ENCODE measurements around the gene TMEM107. TPM values are rescaled to one million over a fixed set of nuclear protein-coding genes. Genes with fewer than 3 reads are reported as not detected.

The TMEM107 gene
- total RNA-seq, 4 donors from 2014 or later, result 11.2 to 18.8 (median 15.5) TPM

- 0 to 6% methylated on average over 1 to 10 of the region's 24 CpGs for WGBS, 2 donors (ENCODE audit: low coverage in 1 of 2)
- Histone ChIP-seq H3K36me3 (no peaks in the 10 kb centered on the region), H3K4me3 (peak overlapping the region in 1 of 2 donors; percentile 75), H3K4me1 (peaks cover 2 to 81% (median 63%) of the 10 kb centered on the region in 3 donors), H3K9me3 (no peaks in the 10 kb centered on the region), H3K27ac (no peak overlapping the region), H3K27me3 (peaks cover 77% of the 10 kb centered on the region)
- TF ChIP-seq POLR2AphosphoS5 (IDR thresholded peaks at IDR 0.05) (no peak), POLR2A (IDR thresholded peaks at IDR 0.05) (no peak), EP300 (IDR thresholded peaks at IDR 0.05) (no peak), CTCF (IDR thresholded peaks at IDR 0.05) (no peak)
- ATAC-seq, result no peak
Observed at GRCh38 chr17:8124350-8125153, 51.6 kb downstream of the TMEM107 start.

GRCh38 chr17:8123695-8124349 lies 52.4 kb downstream of the TMEM107 start, which contains the start of gene HES7:
Gene HES7, minus strand, starts transcription at chr17:8124106. Its CDS starts 22 bp downstream, at chr17:8124084.
- 0 to 3% methylated on average over 12 to 16 of the region's 29 CpGs for WGBS, 2 donors (ENCODE audit: low coverage in 1 of 2)
- H3K27ac ChIP-seq, result peak within 1 kb of the TSS in 2 of 4 donors; percentile 4 to 68
- H3K4me1 ChIP-seq, result peaks cover 2 to 82% (median 63%) of the 10 kb centered on the region in 3 donors

GRCh38 chr17:8122924-8123694 lies 53.1 kb downstream of the TMEM107 start:
- TF ChIP-seq EP300 (IDR thresholded peaks at IDR 0.05), result no peak
- TF ChIP-seq CTCF (IDR thresholded peaks at IDR 0.05), result no peak
- no peak for TF ChIP-seq POLR2A (IDR thresholded peaks at IDR 0.05)
- no peak for TF ChIP-seq POLR2AphosphoS5 (IDR thresholded peaks at IDR 0.05)
- Histone ChIP-seq H3K4me1 (peaks cover 2 to 89% (median 67%) of the 10 kb centered on the region in 3 donors), H3K36me3 (no peaks in the 10 kb centered on the region), H3K27me3 (peaks cover 65% of the 10 kb centered on the region), H3K27ac (peak overlapping the region in 2 of 4 donors; percentile 4 to 68), H3K4me3 (peak overlapping the region in 1 of 2 donors; percentile 75), H3K9me3 (no peaks in the 10 kb centered on the region)
- WGBS, 2 donors (ENCODE audit: low coverage in 1 of 2), result 0 to 1% methylated on average over 18 to 27 of the region's 55 CpGs
- no peak for ATAC-seq

More at GRCh38 chr17:8123695-8124349, 52.4 kb downstream of the TMEM107 start, which contains the start of gene HES7:
- Histone ChIP-seq H3K9me3 (no peaks in the 10 kb centered on the region), H3K4me3 (peak within 1 kb of the TSS in 1 of 2 donors; percentile 75), H3K27me3 (peaks cover 70% of the 10 kb centered on the region), H3K36me3 (no peaks in the 10 kb centered on the region)
- no peak for ATAC-seq
- no peak for TF ChIP-seq EP300 (IDR thresholded peaks at IDR 0.05)
- no peak for TF ChIP-seq CTCF (IDR thresholded peaks at IDR 0.05)
- TF ChIP-seq POLR2A (IDR thresholded peaks at IDR 0.05), result no peak
- no peak for TF ChIP-seq POLR2AphosphoS5 (IDR thresholded peaks at IDR 0.05)

Other genes with a start within 250 kb of the TMEM107 start
- 1 to 10 TPM in 1 of 4 donors, under 1 TPM in 1, not detected in 2; 0.58 to 1.3 TPM for gene KCNAB3, start 246.5 kb downstream of the TMEM107 start, total RNA-seq
- gene TRAPPC1, start 244.4 kb downstream of the TMEM107 start, total RNA-seq, result 10 to 100 TPM; 20.9 to 44.2 (median 29.0) TPM
- gene CNTROB, start 244.2 kb downstream of the TMEM107 start, total RNA-seq, result 10 to 100 TPM; 15.6 to 31.8 (median 18.2) TPM
- not detected for gene GUCY2D, start 173.8 kb downstream of the TMEM107 start, total RNA-seq
- 1 to 10 TPM in 3 of 4 donors, under 1 TPM in 1; 0.69 to 5.6 (median 2.8) TPM for gene ALOX15B, start 137.3 kb downstream of the TMEM107 start, total RNA-seq
- under 1 TPM in 1 of 4 donors, not detected in 3; 0.17 TPM for gene ALOX12B, start 88.7 kb downstream of the TMEM107 start, total RNA-seq
- gene ALOXE3, start 57.9 kb downstream of the TMEM107 start, total RNA-seq, result under 1 TPM in 1 of 4 donors, not detected in 3; 0.37 TPM
- under 1 TPM in 2 of 4 donors, not detected in 2; 0.89 to 0.94 TPM for gene HES7, start 52.3 kb downstream of the TMEM107 start, total RNA-seq
- 100 to 1,000 TPM in 3 of 4 donors, 10 to 100 TPM in 1; 67.1 to 188 (median 136) TPM for gene PER1, start 24.0 kb downstream of the TMEM107 start, total RNA-seq
- 10 to 100 TPM; 14.6 to 39.8 (median 33.4) TPM for gene VAMP2, start 13.4 kb downstream of the TMEM107 start, total RNA-seq
- 10 to 100 TPM in 3 of 4 donors, 1 to 10 TPM in 1; 8.1 to 16.1 (median 12.4) TPM for gene BORCS6, start 13.8 kb upstream of the TMEM107 start, total RNA-seq
- gene AURKB, start 34.2 kb upstream of the TMEM107 start, total RNA-seq, result 1 to 10 TPM in 2 of 4 donors, under 1 TPM in 2; 0.54 to 5.3 (median 2.4) TPM
- gene CTC1, start 71.7 kb upstream of the TMEM107 start, total RNA-seq, result 10 to 100 TPM; 10.8 to 33.9 (median 14.7) TPM
- gene PFAS, start 72.9 kb upstream of the TMEM107 start, total RNA-seq, result 10 to 100 TPM; 10.8 to 28.9 (median 16.0) TPM
- 10 to 100 TPM; 28.5 to 34.6 (median 30.1) TPM for gene RANGRF, start 112.3 kb upstream of the TMEM107 start, total RNA-seq
- gene SLC25A35, start 119.0 kb upstream of the TMEM107 start, total RNA-seq, result 1 to 10 TPM in 3 of 4 donors, under 1 TPM in 1; 0.35 to 6.1 (median 3.4) TPM
- gene ARHGEF15, start 133.9 kb upstream of the TMEM107 start, total RNA-seq, result 10 to 100 TPM in 2 of 4 donors, 1 to 10 TPM in 2; 4.4 to 25.4 (median 16.2) TPM
- gene ODF4, start 163.5 kb upstream of the TMEM107 start, total RNA-seq, result not detected
- 1,000 to 10,000 TPM; 1,787 to 4,050 (median 3,181) TPM for gene RPL26, start 206.8 kb upstream of the TMEM107 start, total RNA-seq
- gene RNF222, start 221.4 kb upstream of the TMEM107 start, total RNA-seq, result under 1 TPM in 2 of 4 donors, not detected in 2; 0.15 to 0.23 TPM